ENCODE results near the gene NPFFR1. TPM values are rescaled to one million over a fixed set of nuclear protein-coding genes. Genes with fewer than 3 reads are reported as not detected.

The NPFFR1 gene
- total RNA-seq, 2 donors from 2014 or later, result 0.14 TPM; not detected in 1

DNA sequence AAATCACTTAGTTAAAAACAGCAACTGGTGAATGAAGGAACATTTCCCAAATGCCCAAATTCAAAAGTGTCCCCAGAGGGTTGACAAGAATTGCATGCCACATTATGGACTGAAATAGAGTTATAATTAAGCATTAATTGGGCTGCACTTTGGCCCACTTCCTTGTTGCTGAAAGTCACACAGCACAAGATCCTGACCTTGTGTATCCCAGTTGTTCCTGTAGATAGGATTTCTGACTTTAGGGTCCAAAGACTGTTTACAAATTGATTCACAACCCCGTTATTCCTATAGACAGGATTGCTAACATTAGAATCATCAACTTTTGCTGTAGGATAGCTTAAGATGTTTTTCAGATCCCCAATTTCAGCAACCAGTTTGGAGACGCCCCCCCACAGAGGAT, 31.5 kb upstream of the NPFFR1 start:
- DNase-seq (ENCODE audit: low spot score) (no peak), ATAC-seq (ENCODE audit: insufficient number of reproducible peaks, low FRiP score, low read depth) (no peak)
- H3K4me3 ChIP-seq, result no peak overlapping the region
- no peak overlapping the region for H3K27ac ChIP-seq
- TF ChIP-seq, protein P1, sequence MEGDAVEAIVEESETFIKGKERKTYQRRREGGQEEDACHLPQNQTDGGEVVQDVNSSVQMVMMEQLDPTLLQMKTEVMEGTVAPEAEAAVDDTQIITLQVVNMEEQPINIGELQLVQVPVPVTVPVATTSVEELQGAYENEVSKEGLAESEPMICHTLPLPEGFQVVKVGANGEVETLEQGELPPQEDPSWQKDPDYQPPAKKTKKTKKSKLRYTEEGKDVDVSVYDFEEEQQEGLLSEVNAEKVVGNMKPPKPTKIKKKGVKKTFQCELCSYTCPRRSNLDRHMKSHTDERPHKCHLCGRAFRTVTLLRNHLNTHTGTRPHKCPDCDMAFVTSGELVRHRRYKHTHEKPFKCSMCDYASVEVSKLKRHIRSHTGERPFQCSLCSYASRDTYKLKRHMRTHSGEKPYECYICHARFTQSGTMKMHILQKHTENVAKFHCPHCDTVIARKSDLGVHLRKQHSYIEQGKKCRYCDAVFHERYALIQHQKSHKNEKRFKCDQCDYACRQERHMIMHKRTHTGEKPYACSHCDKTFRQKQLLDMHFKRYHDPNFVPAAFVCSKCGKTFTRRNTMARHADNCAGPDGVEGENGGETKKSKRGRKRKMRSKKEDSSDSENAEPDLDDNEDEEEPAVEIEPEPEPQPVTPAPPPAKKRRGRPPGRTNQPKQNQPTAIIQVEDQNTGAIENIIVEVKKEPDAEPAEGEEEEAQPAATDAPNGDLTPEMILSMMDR (IDR thresholded peaks at IDR 0.05), result no peak
- H3K4me1 ChIP-seq (ENCODE audit: control insufficient read depth in 1 of 2, low read depth in 2 of 2), result no peaks in the 10 kb centered on the region
- no peaks in the 10 kb centered on the region for H3K27me3 ChIP-seq (replicated peaks; ENCODE audit: insufficient read depth)
- no peaks in the 10 kb centered on the region for H3K36me3 ChIP-seq
- no peaks in the 10 kb centered on the region for H3K9me3 ChIP-seq

DNA sequence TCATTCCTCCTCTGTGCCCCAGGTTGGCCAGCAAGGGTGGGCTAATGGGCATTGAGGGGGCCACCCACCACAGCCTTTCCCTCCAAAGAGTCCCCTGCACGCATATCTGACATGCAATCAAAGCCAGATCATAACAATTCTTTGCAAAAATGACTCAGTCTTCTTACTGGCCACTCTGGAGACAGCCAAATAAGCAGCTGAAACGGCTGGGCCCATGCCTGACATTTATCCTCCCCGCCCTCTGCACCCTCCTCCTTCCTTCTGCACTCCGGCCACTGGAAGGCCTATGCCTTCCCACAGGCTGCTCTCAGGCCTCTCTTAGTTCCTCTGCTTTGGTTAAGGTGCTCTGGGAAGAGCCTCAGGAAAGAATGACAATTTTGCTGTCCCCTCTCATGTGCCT, 29.2 kb upstream of the NPFFR1 start:
- DNase-seq (ENCODE audit: low spot score), result no peak
- TF ChIP-seq, protein P1 (IDR thresholded peaks at IDR 0.05), result no peak
- H3K27ac ChIP-seq, result no peak overlapping the region

DNA sequence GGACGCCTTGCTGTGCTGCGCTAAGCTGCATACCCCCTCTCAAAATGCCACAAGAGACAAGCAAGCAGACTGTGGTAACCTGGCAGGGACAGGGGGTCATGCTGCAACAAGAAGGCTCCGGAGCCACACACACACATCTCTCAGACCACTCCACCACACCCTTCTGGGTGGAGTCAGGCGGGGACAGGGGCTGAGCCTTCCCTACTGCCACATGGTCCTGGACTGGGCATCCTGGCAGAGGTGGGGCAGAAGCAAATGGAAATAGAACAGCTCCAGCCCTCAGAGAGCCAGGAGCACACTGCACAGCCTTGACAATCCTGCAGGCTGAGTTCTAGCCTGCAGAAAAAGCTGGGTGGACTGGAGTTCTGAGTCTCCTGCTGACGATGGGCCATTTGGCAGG, 28.4 kb upstream of the NPFFR1 start:
- Histone ChIP-seq H3K36me3 (no peaks in the 10 kb centered on the region), H3K4me3 (no peak overlapping the region), H3K27ac (no peak overlapping the region), H3K9me3 (no peaks in the 10 kb centered on the region), H3K27me3 (replicated peaks; ENCODE audit: insufficient read depth) (no peaks in the 10 kb centered on the region), H3K4me1 (ENCODE audit: control insufficient read depth in 1 of 2, low read depth in 2 of 2) (no peaks in the 10 kb centered on the region)
- TF ChIP-seq, protein P1 (IDR thresholded peaks at IDR 0.05), result no peak
- DNase-seq (ENCODE audit: low spot score) (no peak), ATAC-seq (ENCODE audit: insufficient number of reproducible peaks, low FRiP score, low read depth) (no peak)

More for the DNA sequence above, 29.2 kb upstream of the NPFFR1 start:
- Histone ChIP-seq H3K9me3 (no peaks in the 10 kb centered on the region), H3K4me1 (ENCODE audit: control insufficient read depth in 1 of 2, low read depth in 2 of 2) (no peaks in the 10 kb centered on the region), H3K4me3 (no peak overlapping the region), H3K27me3 (replicated peaks; ENCODE audit: insufficient read depth) (no peaks in the 10 kb centered on the region), H3K36me3 (no peaks in the 10 kb centered on the region)
- no peak for ATAC-seq (ENCODE audit: insufficient number of reproducible peaks, low FRiP score, low read depth)

DNA sequence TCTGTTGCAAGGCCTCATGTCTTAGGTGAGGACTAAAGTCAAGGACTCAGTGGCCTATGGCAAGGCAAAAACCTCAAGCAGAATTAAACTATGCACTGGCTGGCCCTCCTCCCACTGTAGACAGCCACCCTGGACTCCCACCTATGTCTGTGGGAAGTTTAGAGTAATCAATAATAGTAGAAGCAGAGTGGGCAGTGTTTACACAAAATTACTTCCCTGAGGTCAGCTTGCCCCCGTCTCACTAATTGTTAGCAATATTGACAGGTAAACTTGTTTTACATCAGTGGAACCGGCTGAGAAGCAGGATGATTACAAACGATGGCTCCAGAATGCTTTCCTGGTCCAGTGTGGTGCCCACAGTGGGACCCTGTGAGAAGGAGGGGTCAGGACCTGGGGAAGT, 27.9 kb upstream of the NPFFR1 start:
- TF ChIP-seq, protein P1 (IDR thresholded peaks at IDR 0.05), result no peak
- Histone ChIP-seq H3K4me3 (no peak overlapping the region), H3K27ac (no peak overlapping the region), H3K36me3 (no peaks in the 10 kb centered on the region), H3K9me3 (no peaks in the 10 kb centered on the region), H3K27me3 (replicated peaks; ENCODE audit: insufficient read depth) (no peaks in the 10 kb centered on the region), H3K4me1 (ENCODE audit: control insufficient read depth in 1 of 2, low read depth in 2 of 2) (no peaks in the 10 kb centered on the region)
- DNase-seq (ENCODE audit: low spot score) (no peak), ATAC-seq (ENCODE audit: insufficient number of reproducible peaks, low FRiP score, low read depth) (no peak)

DNA sequence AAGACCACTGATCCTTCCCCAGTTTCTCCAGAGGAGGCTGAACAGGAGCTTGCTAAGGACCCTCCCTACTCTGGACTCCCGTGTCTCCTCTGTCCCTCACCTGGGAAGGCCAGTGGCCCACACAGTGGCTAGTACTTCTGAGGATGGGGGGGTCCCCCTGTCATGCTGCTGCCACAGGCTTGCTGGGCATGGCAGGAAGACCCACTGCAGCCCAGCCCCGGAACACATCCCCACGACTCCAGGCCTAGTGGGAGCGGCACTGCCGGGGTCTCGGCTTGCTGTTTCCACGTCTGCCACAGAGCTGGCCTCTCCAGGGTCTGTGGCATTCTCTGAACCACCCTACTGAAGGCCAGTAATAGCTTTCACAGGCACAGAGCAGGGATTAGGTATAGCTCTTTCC, 25.9 kb upstream of the NPFFR1 start:
- DNase-seq (ENCODE audit: low spot score), result no peak
- no peak for ATAC-seq (ENCODE audit: insufficient number of reproducible peaks, low FRiP score, low read depth)
- TF ChIP-seq, protein P1 (IDR thresholded peaks at IDR 0.05), result no peak

More for the DNA sequence above, 25.9 kb upstream of the NPFFR1 start:
- no peak overlapping the region for H3K27ac ChIP-seq
- H3K36me3 ChIP-seq, result no peaks in the 10 kb centered on the region
- no peaks in the 10 kb centered on the region for H3K9me3 ChIP-seq
- no peaks in the 10 kb centered on the region for H3K4me1 ChIP-seq (ENCODE audit: control insufficient read depth in 1 of 2, low read depth in 2 of 2)
- no peak overlapping the region for H3K4me3 ChIP-seq
- no peaks in the 10 kb centered on the region for H3K27me3 ChIP-seq (replicated peaks; ENCODE audit: insufficient read depth)

All from thoracic aorta (tissue), 2 donors.